Activated gamma-delta T cell (primary cell): ENCODE results near the gene XPNPEP2.

Source experiments
- DNase-seq: peaks from one replicate; lab custom pipeline; 2025; lab: John Stamatoyannopoulos, UW

The XPNPEP2 gene

GRCh38 chrX:129798456-129798855 lies 59.7 kb downstream of the XPNPEP2 start:
- no peak for DNase-seq

GRCh38 chrX:129798888-129799287 lies 60.1 kb downstream of the XPNPEP2 start:
- no peak for DNase-seq

- no peak for DNase-seq
These were observed 61.4 kb downstream of the XPNPEP2 start for GRCh38 chrX:129800186-129800585.

- DNase-seq, result no peak
These were observed 64.1 kb downstream of the XPNPEP2 start for GRCh38 chrX:129802863-129803262.

GRCh38 chrX:129804806-129805205 lies 66.0 kb downstream of the XPNPEP2 start:
- DNase-seq, result no peak

- no peak for DNase-seq
These were observed 69.5 kb downstream of the XPNPEP2 start for GRCh38 chrX:129808158-129808828.

GRCh38 chrX:129808829-129809796 lies 70.3 kb downstream of the XPNPEP2 start:
- no peak for DNase-seq

- DNase-seq, result no peak
These were observed 75.0 kb downstream of the XPNPEP2 start for GRCh38 chrX:129813662-129814368.

- DNase-seq, result no peak
These were observed 79.3 kb downstream of the XPNPEP2 start for GRCh38 chrX:129818123-129818522.
